Stimulated activated CD8-positive, alpha-beta memory T cell treated with anti-CD3 and anti-CD28 coated beads, Interleukin-4, amount 100 ng/mL, for 48 hours (primary cell): ENCODE results near the gene CEP131.

ENCODE experiments used
- DNase-seq: peaks from one replicate; pipeline ENCODE4 v3.0.0-alpha.2; 2020

Gene CEP131

GRCh38 chr17:81197409-81197795 lies 25.4 kb downstream of the CEP131 start:
- no peak for DNase-seq

- DNase-seq, result no peak
These were observed 26.0 kb downstream of the CEP131 start for GRCh38 chr17:81196505-81197408.

GRCh38 chr17:81195941-81196495 lies 26.7 kb downstream of the CEP131 start:
- DNase-seq, result no peak

- DNase-seq, result no peak
These were observed 27.5 kb downstream of the CEP131 start for GRCh38 chr17:81194941-81195901.

- no peak for DNase-seq
These were observed 28.5 kb downstream of the CEP131 start for GRCh38 chr17:81194225-81194760.

- no peak for DNase-seq
These were observed 29.1 kb downstream of the CEP131 start for GRCh38 chr17:81193470-81194224.

GRCh38 chr17:81193051-81193410 lies 29.7 kb downstream of the CEP131 start:
- no peak for DNase-seq

GRCh38 chr17:81192386-81193050 lies 30.2 kb downstream of the CEP131 start:
- DNase-seq, result no peak

GRCh38 chr17:81191646-81192045 lies 31.1 kb downstream of the CEP131 start:
- DNase-seq, result no peak

- DNase-seq, result no peak
These were observed 31.6 kb downstream of the CEP131 start for GRCh38 chr17:81191116-81191515.

GRCh38 chr17:81190591-81190990 lies 32.2 kb downstream of the CEP131 start:
- no peak for DNase-seq

- no peak for DNase-seq
These were observed 32.9 kb downstream of the CEP131 start for GRCh38 chr17:81189670-81190530.

GRCh38 chr17:81189016-81189415 lies 33.7 kb downstream of the CEP131 start:
- DNase-seq, result no peak

GRCh38 chr17:81188491-81188840 lies 34.3 kb downstream of the CEP131 start:
- DNase-seq, result no peak

GRCh38 chr17:81187586-81188490 lies 34.9 kb downstream of the CEP131 start:
- no peak for DNase-seq

- DNase-seq, result no peak
These were observed 35.6 kb downstream of the CEP131 start for GRCh38 chr17:81187120-81187519.

GRCh38 chr17:81186203-81186602 lies 36.6 kb downstream of the CEP131 start:
- no peak for DNase-seq

- DNase-seq, result no peak
These were observed 38.2 kb downstream of the CEP131 start for GRCh38 chr17:81184555-81184954.

- DNase-seq, result no peak
These were observed 39.0 kb downstream of the CEP131 start for GRCh38 chr17:81183807-81184206.

- DNase-seq, result no peak
These were observed 39.4 kb downstream of the CEP131 start for GRCh38 chr17:81183316-81183715.
